NCI-H82 (cell line): Measurements from ENCODE around the gene LIFR.
"Not testable (repeated sequence)": the region's sequence is repeated elsewhere in the genome, so short reads cannot be mapped to it uniquely, and the experiment has no call there.

Source experiments
- DNase-seq: peaks from one replicate; lab custom pipeline; 2025; lab: John Stamatoyannopoulos, UW

Gene LIFR

GRCh38 chr5:38556599-38557307, at the start of gene LIFR:
Gene LIFR, minus strand, starts transcription at chr5:38556646. Its CDS starts 25,999 bp downstream, at chr5:38530647.
- peak; percentile 80 for DNase-seq

GRCh38 chr5:38605610-38606009, 49.2 kb upstream of the LIFR start:
- no peak for DNase-seq

- no peak for DNase-seq
These were observed 47.2 kb upstream of the LIFR start for GRCh38 chr5:38603691-38604090.

- DNase-seq = no peak
These were observed 46.2 kb upstream of the LIFR start for GRCh38 chr5:38602641-38603040.

- no peak for DNase-seq
These were observed 45.4 kb upstream of the LIFR start for GRCh38 chr5:38601863-38602298.

- no peak for DNase-seq
These were observed 44.9 kb upstream of the LIFR start for GRCh38 chr5:38601133-38601862.

GRCh38 chr5:38600329-38601045, 44.0 kb upstream of the LIFR start:
- DNase-seq = no peak

- not testable (repeated sequence) for DNase-seq
These were observed 43.3 kb upstream of the LIFR start for GRCh38 chr5:38599751-38600150.

- no peak for DNase-seq
These were observed 42.7 kb upstream of the LIFR start for GRCh38 chr5:38598994-38599617.

- DNase-seq = peak; percentile 9
These were observed 42.0 kb upstream of the LIFR start for GRCh38 chr5:38598296-38598993.

- DNase-seq = peak; percentile 96
These were observed 40.5 kb upstream of the LIFR start for GRCh38 chr5:38596981-38597380.

- no peak for DNase-seq
These were observed 38.8 kb upstream of the LIFR start for GRCh38 chr5:38595132-38595745.

- no peak for DNase-seq
These were observed 37.5 kb upstream of the LIFR start for GRCh38 chr5:38593959-38594358.

- DNase-seq = no peak
These were observed 35.0 kb upstream of the LIFR start for GRCh38 chr5:38591523-38591849.

- no peak for DNase-seq
These were observed 34.5 kb upstream of the LIFR start for GRCh38 chr5:38590838-38591522.

- DNase-seq = no peak
These were observed 33.2 kb upstream of the LIFR start for GRCh38 chr5:38589629-38590028.

GRCh38 chr5:38585816-38586215, 29.4 kb upstream of the LIFR start:
- peak; percentile 75 for DNase-seq

- DNase-seq = no peak
These were observed 27.1 kb upstream of the LIFR start for GRCh38 chr5:38583500-38583899.

GRCh38 chr5:38582975-38583319, 26.5 kb upstream of the LIFR start:
- no peak for DNase-seq

GRCh38 chr5:38582293-38582974, 26.0 kb upstream of the LIFR start:
- DNase-seq = no peak
